ENCODE results near the gene KCNC1. TPM values are rescaled to one million over a fixed set of nuclear protein-coding genes. Genes with fewer than 3 reads are reported as not detected.

Gene KCNC1
- polyA plus RNA-seq, 1 donor from 2014 or later = 8.9 TPM

DNA sequence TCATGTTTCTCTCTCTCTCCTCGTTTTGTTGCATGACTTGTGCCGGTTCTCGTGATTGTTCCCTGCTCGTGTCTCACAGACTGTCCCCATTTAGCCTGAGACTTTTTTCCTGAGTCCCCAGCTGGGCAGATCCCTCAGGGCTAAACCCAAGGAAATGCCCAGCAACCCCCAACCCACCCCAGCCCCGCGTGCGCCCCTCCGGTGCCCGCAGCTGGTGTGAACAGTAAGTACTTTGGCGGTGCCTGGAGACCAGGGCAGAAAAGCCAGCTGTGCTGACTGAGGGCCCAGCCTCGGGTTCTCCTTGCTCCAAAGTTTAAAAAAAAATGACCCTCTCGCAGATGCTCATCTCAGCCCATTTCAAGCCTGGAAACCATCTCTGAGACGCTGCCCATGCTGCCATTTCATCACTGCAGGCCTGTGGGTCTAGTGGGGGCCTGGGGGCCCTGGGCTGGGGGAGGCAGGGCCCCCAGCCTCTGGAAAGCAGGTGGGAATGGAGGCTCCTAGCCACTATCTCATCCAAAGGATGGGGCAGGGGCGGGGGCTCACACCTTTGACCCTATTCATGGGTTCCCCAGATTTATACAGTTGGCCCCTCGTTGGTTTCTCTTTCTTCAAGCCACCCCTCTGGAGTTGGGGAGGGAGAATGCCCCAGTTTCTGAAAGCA lies 41.8 kb downstream of the KCNC1 start:
- H3K9me3 ChIP-seq (ENCODE audit: low read length) = no peaks in the 10 kb centered on the region
- no peaks in the 10 kb centered on the region for H3K27me3 ChIP-seq (ENCODE audit: insufficient read depth, low read depth, low read length)
- TF ChIP-seq RAD21 (conservative IDR thresholded peaks at IDR 0.05) = no peak
- TF ChIP-seq POLR2AphosphoS5 (IDR thresholded peaks at IDR 0.05) = no peak
- no peak for TF ChIP-seq REST (IDR thresholded peaks at IDR 0.05; ENCODE audit: borderline replicate concordance)
- TF ChIP-seq SMC3 (conservative IDR thresholded peaks at IDR 0.05; ENCODE audit: poor library complexity) = no peak
- H3F3A ChIP-seq (ENCODE audit: insufficient read depth, low read length, poor library complexity, severe bottlenecking) = no peaks in the 10 kb centered on the region
- no peaks in the 10 kb centered on the region for H3K79me2 ChIP-seq (replicated peaks; ENCODE audit: insufficient read depth, low read length)
- H3K4me3 ChIP-seq (ENCODE audit: low read length) = no peak overlapping the region
- no peaks in the 10 kb centered on the region for H3K9me2 ChIP-seq (ENCODE audit: insufficient read depth, low read length)
- no peaks in the 10 kb centered on the region for H4K20me1 ChIP-seq (ENCODE audit: insufficient read depth)
- no peak overlapping the region for H3K9ac ChIP-seq (ENCODE audit: low read length)
- no peak overlapping the region for H3K27ac ChIP-seq (ENCODE audit: low read length)
- no peak overlapping the region for H2AFZ ChIP-seq (ENCODE audit: low read depth, low read length)
- no peak overlapping the region for H3K4me2 ChIP-seq (ENCODE audit: low read length)
- H3K36me3 ChIP-seq (ENCODE audit: insufficient read depth, low read length) = no peaks in the 10 kb centered on the region

GRCh38 chr11:17777086-17777737 lies 42.6 kb downstream of the KCNC1 start:
- Histone ChIP-seq H3K27me3 (ENCODE audit: insufficient read depth, low read depth, low read length) (no peaks in the 10 kb centered on the region), H3K9me2 (ENCODE audit: insufficient read depth, low read length) (no peaks in the 10 kb centered on the region), H4K20me1 (ENCODE audit: insufficient read depth) (no peaks in the 10 kb centered on the region), H3K36me3 (ENCODE audit: insufficient read depth, low read length) (no peaks in the 10 kb centered on the region), H3K9ac (ENCODE audit: low read length) (no peak overlapping the region), H3K27ac (ENCODE audit: low read length) (no peak overlapping the region), H3K4me2 (ENCODE audit: low read length) (no peak overlapping the region), H3K79me2 (replicated peaks; ENCODE audit: insufficient read depth, low read length) (no peaks in the 10 kb centered on the region), H3F3A (ENCODE audit: insufficient read depth, low read length, poor library complexity, severe bottlenecking) (no peaks in the 10 kb centered on the region), H3K9me3 (ENCODE audit: low read length) (no peaks in the 10 kb centered on the region), H3K4me3 (ENCODE audit: low read length) (no peak overlapping the region), H2AFZ (ENCODE audit: low read depth, low read length) (no peak overlapping the region)
- TF ChIP-seq SMC3 (conservative IDR thresholded peaks at IDR 0.05; ENCODE audit: poor library complexity) (no peak), RAD21 (conservative IDR thresholded peaks at IDR 0.05) (no peak), POLR2AphosphoS5 (IDR thresholded peaks at IDR 0.05) (no peak), TAF1 (IDR thresholded peaks at IDR 0.05; ENCODE audit: low read depth) (no peak), REST (IDR thresholded peaks at IDR 0.05; ENCODE audit: borderline replicate concordance) (no peak), MXI1 (conservative IDR thresholded peaks at IDR 0.05; ENCODE audit: poor library complexity, severe bottlenecking) (no peak), EZH2 (IDR thresholded peaks at IDR 0.05; ENCODE audit: borderline replicate concordance, insufficient read depth, low read length, poor library complexity, severe bottlenecking) (no peak), EP300 (conservative IDR thresholded peaks at IDR 0.05; ENCODE audit: poor library complexity, severe bottlenecking) (no peak), CTCF (IDR thresholded peaks at IDR 0.05; ENCODE audit: poor library complexity, severe bottlenecking) (no peak)
